Calu3 (cell line): Measurements from ENCODE around the gene MPPED2. TPM values are rescaled to one million over a fixed set of nuclear protein-coding genes. Genes with fewer than 3 reads are reported as not detected.

Experiments used
- BruUV-seq: library from RNA; stranded (reverse); fragments of 400-500 nt; replicated peaks from 2 replicates; lab custom pipeline; 2021; lab: Mats Ljungman, UMichigan
- CTCF ChIA-PET: fragments of 300-600 bp; sonication (Branson Sonifier 250); formaldehyde crosslinking; loops from one replicate; lab custom pipeline; 2022; ENCODE audit warnings: antibody characterized with exemption; lab: Charles Lee
- DNase-seq: peaks from one replicate; pipeline ENCODE4 v3.0.0; 2022
- H3K27ac Mint-ChIP-seq: one replicate; pipeline ENCODE4 v1.8.0; 2022; ENCODE audit warnings: mixed read lengths; ENCODE audit not compliant: unreplicated experiment
- H3K27me3 Mint-ChIP-seq: one replicate; pipeline ENCODE4 v1.8.0; 2022; ENCODE audit warnings: mixed read lengths; ENCODE audit not compliant: unreplicated experiment
- H3K36me3 Mint-ChIP-seq: one replicate; pipeline ENCODE4 v1.8.0; 2022; ENCODE audit warnings: mild to moderate bottlenecking, moderate library complexity, mixed read lengths; ENCODE audit not compliant: insufficient read depth, unreplicated experiment
- H3K4me1 Mint-ChIP-seq: one replicate; pipeline ENCODE4 v1.8.0; 2022; ENCODE audit warnings: mild to moderate bottlenecking, low read depth, mixed read lengths; ENCODE audit not compliant: unreplicated experiment
- H3K4me3 Mint-ChIP-seq: one replicate; pipeline ENCODE4 v1.8.0; 2022; ENCODE audit warnings: mild to moderate bottlenecking, low read depth, moderate library complexity, mixed read lengths; ENCODE audit not compliant: unreplicated experiment
- H3K9me3 Mint-ChIP-seq: one replicate; pipeline ENCODE4 v1.8.0; 2022; ENCODE audit warnings: low read depth, mixed read lengths; ENCODE audit not compliant: unreplicated experiment
- CTCF ChIP-seq: fragments of 200-600 bp; IDR thresholded peaks from one replicate; pipeline ENCODE4 v1.8.0; 2022; ENCODE audit warnings: antibody characterized with exemption; ENCODE audit not compliant: unreplicated experiment
- intact Hi-C: fragments of 100-400 bp; cut with micrococcal nuclease; formaldehyde crosslinking; loops from one replicate; pipeline ENCODE4 v1.10.0; 2022; ENCODE audit not compliant: unreplicated experiment
- total RNA-seq: library from RNA; stranded (reverse); gene quantifications from 2 replicates; pipeline ENCODE4 v1.2.3, GENCODE V29; 2022

Gene MPPED2
- total RNA-seq, 1 experiment from 2014 or later = not detected

DNA sequence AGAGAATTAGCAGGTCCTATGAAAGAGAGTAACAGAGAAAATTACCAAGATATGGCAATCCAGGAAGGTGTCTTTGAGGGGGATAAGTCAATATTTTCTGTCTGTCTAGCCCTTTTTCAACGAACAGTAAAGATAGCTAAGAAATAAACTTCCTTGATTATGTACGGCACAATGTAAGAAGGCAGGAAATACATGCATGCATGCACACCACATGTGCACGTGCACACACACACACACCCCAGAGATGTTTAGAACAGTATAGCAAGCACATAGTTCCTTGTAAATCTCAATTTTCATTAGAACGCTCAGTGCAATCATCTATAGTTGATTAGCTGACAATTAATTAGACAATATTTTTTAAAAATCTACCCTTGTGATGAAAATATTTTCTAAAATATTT, 74.7 kb downstream of the MPPED2 start:
- CTCF ChIA-PET = interaction anchor here (0.6 kb wide), 1 partner anchor 190 kb away, joined by 4 read pairs; no protein-coding TSS in a partner anchor
- Mint-ChIP-seq H3K9me3 (peaks cover 4% of the 10 kb centered on the region), H3K4me3 (no peak overlapping the region), H3K27me3 (no peaks in the 10 kb centered on the region), H3K27ac (no peak overlapping the region), H3K36me3 (no peaks in the 10 kb centered on the region), H3K4me1 (no peaks in the 10 kb centered on the region)
- TF ChIP-seq CTCF = no peak
- DNase-seq = no peak
- BruUV-seq = no TSS peak
- intact Hi-C loops = no loop called here

GRCh38 chr11:30510750-30511149, 75.4 kb downstream of the MPPED2 start:
- Mint-ChIP-seq H3K4me1 (no peaks in the 10 kb centered on the region), H3K9me3 (peaks cover 4% of the 10 kb centered on the region), H3K4me3 (no peak overlapping the region), H3K27ac (no peak overlapping the region), H3K27me3 (no peaks in the 10 kb centered on the region), H3K36me3 (no peaks in the 10 kb centered on the region)
- BruUV-seq = no TSS peak
- intact Hi-C loops = no loop called here
- no peak for DNase-seq
- TF ChIP-seq CTCF = no peak
- CTCF ChIA-PET = interaction anchor here (0.6 kb wide), 1 partner anchor 191 kb away, joined by 4 read pairs; no protein-coding TSS in a partner anchor

GRCh38 chr11:30509364-30509763, 76.8 kb downstream of the MPPED2 start:
- Mint-ChIP-seq H3K9me3 (peaks cover 4% of the 10 kb centered on the region), H3K4me1 (no peaks in the 10 kb centered on the region), H3K27me3 (no peaks in the 10 kb centered on the region), H3K27ac (no peak overlapping the region), H3K4me3 (no peak overlapping the region), H3K36me3 (no peaks in the 10 kb centered on the region)
- CTCF ChIA-PET = no interaction called here
- TF ChIP-seq CTCF = no peak
- DNase-seq = no peak
- intact Hi-C loops = no loop called here
- BruUV-seq = no TSS peak

DNA sequence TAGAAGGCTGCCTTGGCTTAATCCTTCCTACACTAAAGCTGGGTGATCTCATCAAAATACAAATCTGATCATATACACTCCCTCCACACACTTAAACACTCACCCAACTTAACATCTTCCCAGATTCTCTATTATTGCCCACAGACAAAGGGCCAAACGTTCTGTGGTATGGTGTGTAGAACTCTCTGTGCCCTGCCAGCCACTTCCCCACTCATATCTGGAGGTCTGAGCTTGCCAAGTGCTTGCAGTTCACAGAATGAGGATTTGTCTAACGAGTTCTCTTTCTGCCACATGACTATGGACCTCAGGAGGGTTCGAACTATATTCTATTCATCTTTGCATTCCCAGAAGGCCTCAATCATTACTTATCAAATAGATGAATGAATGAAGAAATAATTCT, 77.6 kb downstream of the MPPED2 start:
- DNase-seq = no peak
- BruUV-seq = no TSS peak
- Mint-ChIP-seq H3K4me1 (no peaks in the 10 kb centered on the region), H3K27me3 (no peaks in the 10 kb centered on the region), H3K9me3 (peaks cover 4% of the 10 kb centered on the region), H3K4me3 (no peak overlapping the region), H3K27ac (no peak overlapping the region), H3K36me3 (no peaks in the 10 kb centered on the region)
- CTCF ChIA-PET = no interaction called here
- intact Hi-C loops = no loop called here
- TF ChIP-seq CTCF = no peak
